T-cell (primary cell): ENCODE measurements around the gene DDX25. TPM values are rescaled to one million over a fixed set of nuclear protein-coding genes. Genes with fewer than 3 reads are reported as not detected.
"Not testable (repeated sequence)": the region's sequence is repeated elsewhere in the genome, so short reads cannot be mapped to it uniquely, and the experiment has no call there.

Experiments used
- ATAC-seq, 4 experiments: fragments of 200-7000 bp in 3 of 4; fragments of 150-1000 bp in 1 of 4; cut with Tn5 transposase; replicated peaks in 1 of 4; 1 replicate in 3 of 4; 2 replicates in 1 of 4; pipeline ENCODE4 v1.10.0; 2021; ENCODE audit warnings: moderate library complexity in 3 of 4, mild to moderate bottlenecking in 2 of 4, moderate number of reproducible peaks in 1 of 4
- CTCF ChIA-PET, 2 donors: fragments of 300-600 bp; sonication (Branson Sonifier 250); formaldehyde crosslinking; loops; one replicate each; lab custom pipeline; 2022; ENCODE audit warnings: antibody characterized with exemption in 2 of 2; lab: Charles Lee
- POLR2A ChIA-PET, 2 donors: fragments of 300-600 bp; sonication (Branson Sonifier 250); formaldehyde crosslinking; loops; one replicate each; lab custom pipeline; 2022; ENCODE audit warnings: antibody characterized with exemption in 2 of 2; lab: Charles Lee
- DNase-seq, 35 experiments: peaks; one replicate each; pipeline versions ENCODE4 v3.0.0 to v3.0.0-alpha.2; 2013 to 2023
- H3K27ac ChIP-seq: one replicate; pipeline ENCODE4 v1.5.1; 2013; ENCODE audit warnings: low read length
- H3K27me3 ChIP-seq, 2 experiments: replicated peaks in 1 of 2; 1 replicate in 1 of 2; 2 replicates in 1 of 2; pipeline versions ENCODE4 v1.6.1 to v1.7.0; 2013; ENCODE audit warnings: low read length in 1 of 2, mixed read lengths in 1 of 2; ENCODE audit not compliant: control insufficient read depth in 2 of 2, insufficient read depth in 2 of 2; ENCODE audit errors: extremely low read depth in 1 of 2
- H3K36me3 ChIP-seq, 2 donors: 1 replicate in 1 of 2; 2 replicates in 1 of 2; pipeline versions ENCODE4 v1.6.1 to v1.7.0; 2013; ENCODE audit warnings: low read length in 1 of 2; ENCODE audit not compliant: control insufficient read depth in 2 of 2, insufficient read depth in 1 of 2; ENCODE audit errors: extremely low read depth in 1 of 2
- H3K4me1 ChIP-seq, 2 experiments: 1 replicate in 1 of 2; 2 replicates in 1 of 2; pipeline versions ENCODE4 v1.6.1 to v1.7.0; 2013; ENCODE audit warnings: low read length in 2 of 2, mixed read lengths in 1 of 2; ENCODE audit not compliant: insufficient read depth in 2 of 2, control insufficient read depth in 1 of 2; ENCODE audit errors: extremely low read depth in 1 of 2
- H3K4me3 ChIP-seq, 2 donors: 1 replicate in 1 of 2; 2 replicates in 1 of 2; pipeline versions ENCODE4 v1.5.1 to v1.7.0; 2013; ENCODE audit warnings: mild to moderate bottlenecking in 2 of 2, low read length in 1 of 2, moderate library complexity in 1 of 2; ENCODE audit not compliant: control insufficient read depth in 1 of 2; ENCODE audit errors: extremely low read depth in 1 of 2
- H3K9me3 ChIP-seq: 2 replicates; pipeline ENCODE4 v1.7.0; 2013
- H3K27ac Mint-ChIP-seq, 2 donors: one replicate each; pipeline ENCODE4 v1.8.0; 2020 to 2021; ENCODE audit warnings: mild to moderate bottlenecking in 2 of 2, mixed read lengths in 2 of 2
- H3K27me3 Mint-ChIP-seq, 2 donors: one replicate each; pipeline ENCODE4 v1.8.0; 2021 to 2022; ENCODE audit warnings: mixed read lengths in 2 of 2
- H3K36me3 Mint-ChIP-seq: one replicate; pipeline ENCODE4 v1.8.0; 2021; ENCODE audit warnings: mixed read lengths
- H3K4me1 Mint-ChIP-seq, 3 donors: one replicate each; pipeline ENCODE4 v1.8.0; 2020 to 2022; ENCODE audit warnings: mixed read lengths in 3 of 3, mild to moderate bottlenecking in 1 of 3
- H3K4me3 Mint-ChIP-seq, 3 donors: one replicate each; pipeline ENCODE4 v1.8.0; 2020 to 2022; ENCODE audit warnings: mild to moderate bottlenecking in 3 of 3, mixed read lengths in 3 of 3, moderate library complexity in 3 of 3
- H3K9me3 Mint-ChIP-seq, 3 donors: one replicate each; pipeline ENCODE4 v1.8.0; 2020 to 2022; ENCODE audit warnings: mixed read lengths in 3 of 3
- WGBS: methylation state at CpG from one replicate; pipeline ENCODE4 v1.1.5; 2013; ENCODE audit warnings: missing lambda C conversion rate; ENCODE audit not compliant: insufficient coverage; 5-methylcytosine and 5-hydroxymethylcytosine counted together
- total RNA-seq, 35 experiments: library from RNA in 6 of 35; stranded (reverse) in 6 of 35; fragments of 120-200 nt in 1 of 35; gene quantifications; one replicate each; pipeline versions ENCODE4 v1.2.1 to v1.2.4 and lab custom pipeline; 2013 to 2026

Gene DDX25
- total RNA-seq, 5 donors from 2014 or later (not counting 1 experiment from before 2014, with no cell fraction given): 0.16 to 0.26 (median 0.16) TPM; not detected in 2

- Histone ChIP-seq H3K4me1 (peaks cover 20 to 25% of the 10 kb centered on the region in 2 experiments), H3K27ac (peak overlapping the region; percentile 54), H3K9me3 (no peaks in the 10 kb centered on the region), H3K27me3 (peaks cover 5 to 18% of the 10 kb centered on the region in 2 experiments), H3K4me3 (peak overlapping the region; percentile 72 to 81), H3K36me3 (peaks cover 0 to 12% of the 10 kb centered on the region in 2 donors)
- no CpG with 5 or more reads among the region's 20 CpGs for WGBS
- ATAC-seq: no peak
- H3K4me3 Mint-ChIP-seq: peak overlapping the region; percentile 89 to 95 (median 89)
- H3K36me3 Mint-ChIP-seq: peaks cover 23% of the 10 kb centered on the region
- peak overlapping the region; percentile 82 to 92 for H3K27ac Mint-ChIP-seq
- no peak for DNase-seq
- H3K27me3 Mint-ChIP-seq: peaks cover 10 to 26% of the 10 kb centered on the region in 2 donors
- POLR2A ChIA-PET: interaction anchor here in 1 of 2 donors (1.3 kb wide), 2 partner anchors 15 to 309 kb away, joined by 8 to 9 read pairs; partner anchors contain the start of genes FAM118B, HYLS1 and RPUSD4
- CTCF ChIA-PET: interaction anchor here (0.7 to 1.6 kb wide), 4 partner anchors 15 to 292 kb away, joined by 3 to 20 read pairs (median 5); partner anchors contain the start of gene HYLS1 (in 1 of the 2)
- peaks cover 37 to 54% (median 54%) of the 10 kb centered on the region in 3 donors for H3K4me1 Mint-ChIP-seq
- H3K9me3 Mint-ChIP-seq: no peaks in the 10 kb centered on the region
Observed at GRCh38 chr11:125902277-125902926, 1.9 kb upstream of the DDX25 start.

- peak within 1 kb of the TSS; percentile 72 to 81 for H3K4me3 ChIP-seq
- Mint-ChIP-seq H3K27ac (peak within 1 kb of the TSS; percentile 82 to 92), H3K4me3 (peak within 1 kb of the TSS; percentile 89 to 95 (median 89)), H3K9me3 (no peaks in the 10 kb centered on the region), H3K36me3 (peaks cover 18% of the 10 kb centered on the region), H3K27me3 (peaks cover 10 to 27% of the 10 kb centered on the region in 2 donors), H3K4me1 (peaks cover 31 to 48% (median 48%) of the 10 kb centered on the region in 3 donors)
- peaks cover 0 to 12% of the 10 kb centered on the region in 2 donors for H3K36me3 ChIP-seq
- peaks cover 5 to 18% of the 10 kb centered on the region in 2 experiments for H3K27me3 ChIP-seq
- DNase-seq (peak; percentile 68 to 90 (median 82)), ATAC-seq (peak; percentile 89 to 95 (median 92))
- CTCF ChIA-PET: interaction anchor here (0.7 to 1.6 kb wide), 5 partner anchors 15 to 476 kb away, joined by 3 to 20 read pairs (median 5); partner anchors contain the start of gene HYLS1 (in 1 of the 2)
- peaks cover 20 to 25% of the 10 kb centered on the region in 2 experiments for H3K4me1 ChIP-seq
- POLR2A ChIA-PET: interaction anchor here (0.6 to 1.3 kb wide), 5 partner anchors 16 to 367 kb away, joined by 3 to 9 read pairs (median 7); partner anchors contain the start of genes FAM118B (in 1 of the 2), HYLS1 (in 1 of the 2) and RPUSD4 (in 1 of the 2)
- H3K27ac ChIP-seq: peak within 1 kb of the TSS; percentile 54
- WGBS: no CpG with 5 or more reads among the region's 31 CpGs
- no peaks in the 10 kb centered on the region for H3K9me3 ChIP-seq
Observed at GRCh38 chr11:125902927-125903710, 1.2 kb upstream of the DDX25 start, which contains the start of gene PUS3. Gene PUS3 (minus strand): TSS chr11:125903206. CDS start chr11:125896284, 6,922 bp downstream.

GRCh38 chr11:125904678-125905077, 370 bp downstream of the DDX25 start:
- ATAC-seq (no peak), DNase-seq (no peak)
- CTCF ChIA-PET: interaction anchor here in 1 of 2 donors (0.6 kb wide), 1 partner anchor 22 kb away, joined by 4 read pairs; no protein-coding TSS in a partner anchor
- peaks cover 11% of the 10 kb centered on the region for H3K36me3 Mint-ChIP-seq
- peaks cover 10 to 27% of the 10 kb centered on the region in 2 donors for H3K27me3 Mint-ChIP-seq
- Histone ChIP-seq H3K9me3 (no peaks in the 10 kb centered on the region), H3K27me3 (peaks cover 5 to 20% of the 10 kb centered on the region in 2 experiments), H3K27ac (no peak overlapping the region), H3K36me3 (peaks cover 0 to 6% of the 10 kb centered on the region in 2 donors), H3K4me3 (peak overlapping the region in 1 of 2 donors; percentile 44), H3K4me1 (peaks cover 20 to 25% of the 10 kb centered on the region in 2 experiments)
- peak overlapping the region in 1 of 2 donors; percentile 83 for H3K27ac Mint-ChIP-seq
- peak overlapping the region; percentile 66 to 89 (median 71) for H3K4me3 Mint-ChIP-seq
- WGBS: 62% methylated on average over 8 of the region's 11 CpGs
- H3K9me3 Mint-ChIP-seq: no peaks in the 10 kb centered on the region
- H3K4me1 Mint-ChIP-seq: peaks cover 22 to 40% (median 38%) of the 10 kb centered on the region in 3 donors
- POLR2A ChIA-PET: no interaction called here

GRCh38 chr11:125910226-125910849, 6.0 kb downstream of the DDX25 start:
- no peak overlapping the region for H3K27ac ChIP-seq
- DNase-seq: no peak
- ChIA-PET CTCF (interaction anchor here in 1 of 2 donors (0.7 kb wide), 1 partner anchor 284 kb away, joined by 3 read pairs; no protein-coding TSS in a partner anchor), POLR2A (interaction anchor here in 1 of 2 donors (0.7 kb wide), 1 partner anchor 497 kb away, joined by 5 read pairs; no protein-coding TSS in a partner anchor)
- peaks cover 2 to 15% of the 10 kb centered on the region in 2 experiments for H3K27me3 ChIP-seq
- H3K27me3 Mint-ChIP-seq: peaks cover 26 to 41% of the 10 kb centered on the region in 2 donors
- peaks cover 0 to 3% (median 0%) of the 10 kb centered on the region in 3 donors for H3K4me1 Mint-ChIP-seq
- no peak overlapping the region for H3K4me3 ChIP-seq
- H3K36me3 ChIP-seq: no peaks in the 10 kb centered on the region
- WGBS: no CpG with 5 or more reads among the region's 8 CpGs
- H3K9me3 Mint-ChIP-seq: no peaks in the 10 kb centered on the region
- H3K9me3 ChIP-seq: no peaks in the 10 kb centered on the region
- H3K36me3 Mint-ChIP-seq: no peaks in the 10 kb centered on the region
- ATAC-seq: no peak
- no peak overlapping the region for H3K4me3 Mint-ChIP-seq
- H3K4me1 ChIP-seq: no peaks in the 10 kb centered on the region
- no peak overlapping the region for H3K27ac Mint-ChIP-seq

- H3K36me3 Mint-ChIP-seq, H3K36me3 ChIP-seq, ATAC-seq, H3K9me3 Mint-ChIP-seq, H3K4me3 Mint-ChIP-seq, DNase-seq, H3K9me3 ChIP-seq, CTCF ChIA-PET, H3K4me3 ChIP-seq, H3K4me1 ChIP-seq, POLR2A ChIA-PET, H3K27ac ChIP-seq, H3K27ac Mint-ChIP-seq, H3K4me1 Mint-ChIP-seq: not testable (repeated sequence)
- WGBS: 96% methylated on average over 2 of the region's 3 CpGs
- peaks cover 42 to 44% of the 10 kb centered on the region in 2 donors for H3K27me3 Mint-ChIP-seq
- H3K27me3 ChIP-seq: peaks cover 0 to 17% of the 10 kb centered on the region in 2 experiments
Observed at GRCh38 chr11:125914601-125915000, 10.3 kb downstream of the DDX25 start.
